OCI-LY3 (cell line): ENCODE data around the gene CCBE1.

ENCODE experiments used
- H2AFZ ChIP-seq: fragments of 200-600, 300-600 bp; shearing (Covaris generic); 2 replicates; pipeline ENCODE4 v1.6.0; 2014; ENCODE audit warnings: antibody characterized with exemption, low read depth, low read length
- H3K27ac ChIP-seq: fragments of 200-600, 300-600 bp; sonication (generic); 2 replicates; pipeline ENCODE4 v1.5.1; 2014; ENCODE audit warnings: mild to moderate bottlenecking, low read length, moderate library complexity, mixed read lengths
- H3K27me3 ChIP-seq: fragments of 200-600, 300-600 bp; sonication (generic); 2 replicates; pipeline ENCODE4 v1.6.1; 2014; ENCODE audit warnings: low read depth, low read length, mixed read lengths
- H3K36me3 ChIP-seq: fragments of 200-600, 300-600 bp; sonication (generic); replicated peaks from 2 replicates; pipeline ENCODE3; 2014; ENCODE audit warnings: low read depth, low read length, mixed read lengths
- H3K4me1 ChIP-seq: fragments of 300-600, 200-600 bp; sonication (generic); 2 replicates; pipeline ENCODE4 v1.6.1; 2014; ENCODE audit warnings: low read length, mixed read lengths
- H3K4me2 ChIP-seq: fragments of 200-600, 300-600 bp; sonication (generic); 2 replicates; pipeline ENCODE4 v1.6.1; 2014; ENCODE audit warnings: low read length, mixed read lengths
- H3K4me3 ChIP-seq: fragments of 300-600, 200-600 bp; sonication (generic); 2 replicates; pipeline ENCODE4 v1.5.1; 2014; ENCODE audit warnings: antibody characterized with exemption, mild to moderate bottlenecking, low read length, moderate library complexity
- H3K79me2 ChIP-seq: fragments of 300-600, 200-600 bp; shearing (Covaris generic); 2 replicates; pipeline ENCODE4 v1.6.1; 2014; ENCODE audit warnings: mild to moderate bottlenecking, low read length, mixed read lengths
- H3K9ac ChIP-seq: fragments of 300-600, 200-600 bp; shearing (Covaris generic); 2 replicates; pipeline ENCODE4 v1.6.0; 2014; ENCODE audit warnings: mild to moderate bottlenecking, low read length, moderate library complexity
- H3K9me3 ChIP-seq: fragments of 200-600, 300-600 bp; shearing (Covaris generic); 2 replicates; pipeline ENCODE4 v1.6.1; 2014; ENCODE audit warnings: low read length, mixed read lengths; ENCODE audit not compliant: insufficient read depth
- H4K20me1 ChIP-seq: fragments of 200-600, 300-600 bp; sonication (generic); 2 replicates; pipeline ENCODE4 v1.6.1; 2016; ENCODE audit warnings: low read length, mixed read lengths; ENCODE audit not compliant: insufficient read depth
- CTCF ChIP-seq: fragments of 200-600, 300-600 bp; sonication (generic); IDR thresholded peaks from 2 replicates; pipeline ENCODE4 v1.5.1; 2014; ENCODE audit warnings: antibody characterized with exemption, low read length, low read depth
- EZH2phosphoT487 ChIP-seq: fragments of 200-600 bp; shearing (Covaris generic); IDR thresholded peaks from 2 replicates; pipeline ENCODE4 v1.6.1; 2018; ENCODE audit warnings: antibody characterized with exemption, mixed run types, low read depth

Gene CCBE1

DNA sequence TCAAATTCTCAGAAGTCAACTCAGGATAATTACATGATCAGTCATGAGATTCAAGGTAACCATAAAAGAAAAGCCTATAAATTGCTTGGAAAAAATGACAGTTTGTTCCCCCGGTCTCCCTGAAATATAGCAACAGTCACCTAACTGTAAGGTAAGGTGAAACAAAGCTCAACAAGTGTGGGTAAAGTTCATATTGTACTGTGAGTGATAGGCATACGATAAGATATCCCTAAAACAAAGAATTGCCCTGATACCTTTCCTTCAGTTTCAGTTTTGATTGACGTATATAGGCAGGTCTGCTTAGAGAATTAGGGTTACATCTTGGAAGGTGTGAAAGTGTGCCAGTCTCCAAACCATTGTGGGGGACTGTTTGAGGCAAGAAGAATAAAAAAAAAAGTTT, 4.0 kb upstream of the CCBE1 start:
- Histone ChIP-seq H3K79me2 (no peaks in the 10 kb centered on the region), H3K4me1 (no peaks in the 10 kb centered on the region), H3K4me3 (no peak overlapping the region), H3K27ac (no peak overlapping the region), H3K36me3 (no peaks in the 10 kb centered on the region), H2AFZ (no peak overlapping the region), H3K27me3 (no peaks in the 10 kb centered on the region), H3K9me3 (no peaks in the 10 kb centered on the region), H4K20me1 (no peaks in the 10 kb centered on the region), H3K4me2 (no peak overlapping the region), H3K9ac (no peak overlapping the region)
- TF ChIP-seq CTCF (no peak), EZH2phosphoT487 (no peak)

DNA sequence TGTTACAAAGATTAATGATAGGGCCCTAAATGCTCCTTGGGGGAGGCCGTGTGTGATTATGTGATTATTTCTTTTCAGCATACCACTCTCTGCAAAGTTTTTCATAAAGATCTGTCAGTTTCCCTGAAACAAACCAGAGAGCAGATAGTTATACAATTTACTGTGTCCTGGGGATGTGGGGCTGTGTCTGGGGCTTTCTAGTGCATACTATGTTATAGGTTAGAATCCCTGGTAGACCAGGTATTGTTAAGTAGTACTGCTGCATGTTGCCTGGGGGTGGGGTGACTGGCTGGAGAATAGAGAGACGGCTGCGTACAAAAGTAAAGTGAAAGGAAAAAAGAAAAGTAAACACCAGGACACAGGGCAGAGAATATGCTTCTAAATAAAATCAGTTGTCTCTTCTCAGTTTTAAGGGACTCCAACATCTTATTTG, 3.3 kb upstream of the CCBE1 start:
- H3K27ac ChIP-seq: no peak overlapping the region
- no peaks in the 10 kb centered on the region for H4K20me1 ChIP-seq
- H3K9ac ChIP-seq: no peak overlapping the region
- H3K4me3 ChIP-seq: no peak overlapping the region
- H2AFZ ChIP-seq: no peak overlapping the region
- no peaks in the 10 kb centered on the region for H3K4me1 ChIP-seq
- no peaks in the 10 kb centered on the region for H3K36me3 ChIP-seq
- no peaks in the 10 kb centered on the region for H3K9me3 ChIP-seq
- TF ChIP-seq EZH2phosphoT487: no peak
- TF ChIP-seq CTCF: no peak
- peaks cover 3% of the 10 kb centered on the region for H3K27me3 ChIP-seq
- no peak overlapping the region for H3K4me2 ChIP-seq
- no peaks in the 10 kb centered on the region for H3K79me2 ChIP-seq

DNA sequence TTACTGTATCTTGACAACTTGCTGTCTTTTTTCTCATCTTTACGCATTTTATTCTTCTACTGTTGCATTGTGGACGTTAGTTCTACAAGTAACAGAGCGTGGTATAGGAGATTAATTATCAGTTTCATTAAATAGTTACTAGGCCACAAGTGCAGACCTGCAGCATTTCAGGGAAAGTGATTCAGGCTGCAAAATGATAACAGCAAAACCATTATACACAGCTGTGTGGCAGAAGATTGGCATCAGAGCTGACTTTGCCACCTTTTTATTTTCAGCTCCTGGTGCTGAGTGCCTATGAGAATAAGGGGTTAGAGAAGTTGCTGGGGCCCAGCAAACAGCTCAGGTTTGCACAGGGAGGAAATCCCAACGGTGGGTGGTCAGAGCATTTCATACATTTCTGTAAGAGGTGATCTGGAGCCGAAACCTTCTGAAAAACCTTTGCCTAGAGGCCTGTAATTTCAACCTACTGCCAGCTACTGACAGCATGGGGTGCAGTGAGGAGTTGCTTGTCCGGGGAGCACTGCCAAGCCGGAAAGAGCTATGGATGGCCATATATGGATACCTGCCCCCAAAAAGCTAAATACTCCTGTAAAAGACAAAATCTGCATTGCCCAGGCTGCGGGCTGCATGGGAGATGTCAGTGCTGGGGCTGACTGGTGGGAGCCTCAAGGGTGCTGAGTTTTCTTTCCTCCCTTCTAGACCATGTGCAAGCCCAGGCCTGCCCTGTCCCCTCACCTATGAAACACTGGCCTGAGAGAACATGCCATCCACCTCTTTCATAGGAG, 2.7 kb upstream of the CCBE1 start:
- no peaks in the 10 kb centered on the region for H3K36me3 ChIP-seq
- TF ChIP-seq CTCF: no peak
- no peak for TF ChIP-seq EZH2phosphoT487
- peaks cover 9% of the 10 kb centered on the region for H3K27me3 ChIP-seq
- no peaks in the 10 kb centered on the region for H3K79me2 ChIP-seq
- no peaks in the 10 kb centered on the region for H3K9me3 ChIP-seq
- H3K4me1 ChIP-seq: no peaks in the 10 kb centered on the region
- no peak overlapping the region for H3K27ac ChIP-seq
- H2AFZ ChIP-seq: no peak overlapping the region
- no peak overlapping the region for H3K4me2 ChIP-seq
- no peak overlapping the region for H3K9ac ChIP-seq
- H4K20me1 ChIP-seq: no peaks in the 10 kb centered on the region
- H3K4me3 ChIP-seq: no peak overlapping the region

DNA sequence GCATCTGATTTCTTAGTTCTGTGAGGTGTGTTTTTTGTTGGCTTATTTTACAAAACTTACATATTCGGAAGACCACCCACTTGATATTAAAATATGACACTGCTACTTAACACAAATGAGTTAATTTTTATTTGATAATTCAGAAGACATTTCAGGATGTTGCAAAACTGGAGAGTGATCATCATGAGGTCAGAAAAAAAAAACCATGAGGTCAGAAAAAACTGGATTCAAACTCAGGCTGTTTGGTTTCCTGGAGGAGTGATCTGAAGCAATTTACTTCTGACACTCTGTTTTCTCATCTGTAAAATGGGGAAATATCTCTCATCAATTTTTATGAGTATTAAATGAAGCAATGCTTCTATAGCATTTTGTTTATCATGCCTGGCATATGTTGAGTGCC, 1.8 kb upstream of the CCBE1 start:
- no peak overlapping the region for H3K27ac ChIP-seq
- no peaks in the 10 kb centered on the region for H3K36me3 ChIP-seq
- H2AFZ ChIP-seq: no peak overlapping the region
- TF ChIP-seq EZH2phosphoT487 (no peak), CTCF (no peak)
- H3K4me1 ChIP-seq: no peaks in the 10 kb centered on the region
- no peaks in the 10 kb centered on the region for H3K9me3 ChIP-seq
- H3K4me2 ChIP-seq: no peak overlapping the region
- H3K27me3 ChIP-seq: peaks cover 17% of the 10 kb centered on the region
- no peak overlapping the region for H3K4me3 ChIP-seq
- H4K20me1 ChIP-seq: no peaks in the 10 kb centered on the region
- no peak overlapping the region for H3K9ac ChIP-seq
- no peaks in the 10 kb centered on the region for H3K79me2 ChIP-seq
